GM13976 (cell line): ENCODE measurements around the gene PTPRCAP.

ENCODE experiments used
- DNase-seq: peaks from one replicate; pipeline ENCODE4 v3.0.0; 2012; ENCODE audit warnings: low spot score
- CTCF ChIP-seq: IDR thresholded peaks from 2 replicates; pipeline ENCODE4 v1.5.1; 2012; ENCODE audit warnings: borderline replicate concordance, mild to moderate bottlenecking; ENCODE audit not compliant: insufficient read depth; ENCODE audit errors: extremely low read depth, missing control alignments, control extremely low read depth
- in situ Hi-C: fragments of 300-500 bp; cut with MboI; formaldehyde crosslinking; loops from one replicate; pipeline ENCODE4 v1.12.0; 2022; ENCODE audit warnings: low sequenced_read_pairs, mixed read lengths, inconsistent platforms; ENCODE audit not compliant: unreplicated experiment

Gene PTPRCAP

GRCh38 chr11:67453816-67454732, 16.6 kb upstream of the PTPRCAP start:
- in situ Hi-C loops, result no loop called here
- DNase-seq, result no peak
- no peak for TF ChIP-seq CTCF

- no peak for DNase-seq
- in situ Hi-C loops, result no loop called here
These were observed 14.9 kb upstream of the PTPRCAP start, which contains the start of gene GPR152 for GRCh38 chr11:67452141-67452952. Gene GPR152 (minus strand): TSS chr11:67452729. CDS start chr11:67452724, 5 bp downstream.

GRCh38 chr11:67451658-67451976, 14.1 kb upstream of the PTPRCAP start:
- in situ Hi-C loops, result no loop called here
- no peak for DNase-seq
- no peak for TF ChIP-seq CTCF

More at GRCh38 chr11:67452141-67452952, 14.9 kb upstream of the PTPRCAP start, which contains the start of gene GPR152:
- no peak for TF ChIP-seq CTCF

- in situ Hi-C loops, result no loop called here
- no peak for TF ChIP-seq CTCF
- no peak for DNase-seq
These were observed 13.5 kb upstream of the PTPRCAP start for GRCh38 chr11:67450796-67451657.

- in situ Hi-C loops, result no loop called here
- no peak for DNase-seq
- no peak for TF ChIP-seq CTCF
These were observed 11.8 kb upstream of the PTPRCAP start for GRCh38 chr11:67449116-67449844.
